SK-N-SH (cell line): ENCODE measurements around the gene LIG1. TPM values are rescaled to one million over a fixed set of nuclear protein-coding genes. Genes with fewer than 3 reads are reported as not detected.

Experiments
- CTCF ChIA-PET: fragments of 300-600, 350-600 bp; formaldehyde crosslinking; extraction: SDS; loops from one replicate; lab custom pipeline; 2021; lab: Yijun Ruan, JAX
- POLR2A ChIA-PET: fragments of 350-600 bp; sonication (Branson Sonifier 250); formaldehyde crosslinking; extraction: SDS; loops from one replicate; lab custom pipeline; 2020; ENCODE audit warnings: antibody characterized with exemption, inconsistent platforms; lab: Yijun Ruan, JAX
- DNase-seq: peaks from one replicate; pipeline ENCODE4 v3.0.0; 2012
- H2AFZ ChIP-seq: fragments of 200-600 bp; sonication (generic); 2 replicates; pipeline ENCODE4 v1.8.1; 2016; ENCODE audit warnings: antibody characterized with exemption, mild to moderate bottlenecking, low read depth
- H3F3A ChIP-seq: fragments of 200-600 bp; sonication (generic); replicated peaks from 2 replicates; pipeline ENCODE3; 2016; ENCODE audit warnings: antibody characterized with exemption, mild to moderate bottlenecking; ENCODE audit not compliant: insufficient read depth
- H3K27ac ChIP-seq, 2 experiments: fragments of 200-500 bp in 1 of 2; fragments of 200-600 bp in 1 of 2; sonication (Bioruptor generic) in 1 of 2; sonication (generic), shearing (Covaris generic) in 1 of 2; 2 replicates each; pipeline versions ENCODE4 v1.5.1 to v1.6.1; 2014 to 2016; ENCODE audit warnings: low read depth in 2 of 2, inconsistent platforms in 1 of 2, low read length in 1 of 2, mild to moderate bottlenecking in 1 of 2, mixed read lengths in 1 of 2
- H3K27me3 ChIP-seq: fragments of 200-600 bp; sonication (generic), shearing (Covaris generic); 2 replicates; pipeline ENCODE4 v1.6.1; 2016; ENCODE audit warnings: mixed run types; ENCODE audit not compliant: insufficient read depth
- H3K36me3 ChIP-seq, 2 experiments: fragments of 200-500 bp in 1 of 2; fragments of 200-600 bp in 1 of 2; sonication (Bioruptor generic) in 1 of 2; sonication (generic) in 1 of 2; replicated peaks in 1 of 2; 2 replicates each; pipeline versions ENCODE3 to v1.5.1; 2014 to 2016; ENCODE audit warnings: low read length in 1 of 2, mild to moderate bottlenecking in 1 of 2; ENCODE audit not compliant: insufficient read depth in 2 of 2, control insufficient read depth in 1 of 2
- H3K4me1 ChIP-seq, 2 experiments: fragments of 200-500 bp in 1 of 2; fragments of 200-600 bp in 1 of 2; sonication (Bioruptor generic) in 1 of 2; sonication (generic), shearing (Covaris generic) in 1 of 2; 2 replicates each; pipeline versions ENCODE4 v1.5.1 to v1.6.1; 2014 to 2016; ENCODE audit warnings: low read depth in 1 of 2, low read length in 1 of 2, mixed run types in 1 of 2; ENCODE audit not compliant: insufficient read depth in 2 of 2, control insufficient read depth in 1 of 2
- H3K4me2 ChIP-seq: fragments of 200-600 bp; sonication (generic), shearing (Covaris generic); 2 replicates; pipeline ENCODE4 v1.6.1; 2017; ENCODE audit warnings: mixed run types
- H3K4me3 ChIP-seq, 2 experiments: fragments of 200-500 bp in 1 of 2; fragments of 200-600 bp in 1 of 2; sonication (Bioruptor generic) in 1 of 2; sonication (generic), shearing (Covaris generic) in 1 of 2; 2 replicates each; pipeline versions ENCODE4 v1.5.1 to v1.8.1; 2014 to 2016; ENCODE audit warnings: low read depth in 2 of 2, inconsistent platforms in 1 of 2, low read length in 1 of 2, mild to moderate bottlenecking in 1 of 2, mixed read lengths in 1 of 2, moderate library complexity in 1 of 2
- H3K79me2 ChIP-seq: fragments of 200-600 bp; sonication (generic); 2 replicates; pipeline ENCODE4 v1.8.1; 2017; ENCODE audit warnings: mild to moderate bottlenecking; ENCODE audit not compliant: insufficient read depth
- H3K9ac ChIP-seq: fragments of 200-600 bp; sonication (generic); 2 replicates; pipeline ENCODE4 v1.6.1; 2017; ENCODE audit warnings: mixed run types
- H3K9me2 ChIP-seq: fragments of 200-600 bp; sonication (generic); 2 replicates; pipeline ENCODE4 v1.6.1; 2017; ENCODE audit warnings: mixed run types
- H3K9me3 ChIP-seq: fragments of 200-600 bp; sonication (generic); 2 replicates; pipeline ENCODE4 v1.6.1; 2017; ENCODE audit warnings: mixed run types, mild to moderate bottlenecking, moderate library complexity
- H4K20me1 ChIP-seq: fragments of 200-600 bp; sonication (generic); 2 replicates; pipeline ENCODE4 v1.6.1; 2017; ENCODE audit warnings: mild to moderate bottlenecking, mixed run types; ENCODE audit not compliant: insufficient read depth
- ELF1 ChIP-seq: IDR thresholded peaks from 2 replicates; pipeline ENCODE4 v1.4.0; 2012
- EP300 ChIP-seq, 2 experiments: IDR thresholded peaks; 2 replicates each; pipeline versions ENCODE4 v1.4.0 to v1.6.1; 2012; ENCODE audit warnings: borderline replicate concordance in 1 of 2, low read depth in 1 of 2, low read length in 1 of 2
- FOXM1 ChIP-seq: IDR thresholded peaks from 2 replicates; pipeline ENCODE4 v1.4.0; 2012; ENCODE audit warnings: low read depth, mild to moderate bottlenecking
- GABPA ChIP-seq: IDR thresholded peaks from 2 replicates; pipeline ENCODE4 v1.4.0; 2012; ENCODE audit warnings: low read depth, mild to moderate bottlenecking
- GATA2 ChIP-seq: sonication (generic); formaldehyde crosslinking; IDR thresholded peaks from 2 replicates; pipeline ENCODE4 v1.5.0; 2020; ENCODE audit warnings: mild to moderate bottlenecking, missing genetic modification reagents
- MAX ChIP-seq: IDR thresholded peaks from 2 replicates; pipeline ENCODE4 v1.4.0; 2012; ENCODE audit warnings: low read depth
- MXI1 ChIP-seq: IDR thresholded peaks from 2 replicates; pipeline ENCODE4 v1.6.1; 2012; ENCODE audit warnings: mild to moderate bottlenecking, low read depth, low read length, improper control_type of control experiment
- SIN3A ChIP-seq: IDR thresholded peaks from 2 replicates; pipeline ENCODE4 v1.6.1; 2012; ENCODE audit warnings: low read depth, mild to moderate bottlenecking, low read length, moderate library complexity, borderline replicate concordance
- TAF1 ChIP-seq: IDR thresholded peaks from 2 replicates; pipeline ENCODE4 v1.6.1; 2012; ENCODE audit warnings: low read depth, mild to moderate bottlenecking, low read length, moderate library complexity, borderline replicate concordance
- USF2 ChIP-seq: fragments of 150-350 bp; IDR thresholded peaks from 2 replicates; pipeline ENCODE4 v1.6.1; 2017; ENCODE audit warnings: antibody characterized with exemption, low read length, low read depth, borderline replicate concordance
- YY1 ChIP-seq: IDR thresholded peaks from 2 replicates; pipeline ENCODE4 v1.4.0; 2012; ENCODE audit warnings: low read depth, mild to moderate bottlenecking
- WGBS: methylation state at CpG from one replicate; pipeline ENCODE4 v1.1.6; 2017; ENCODE audit warnings: low lambda C conversion rate; 5-methylcytosine and 5-hydroxymethylcytosine counted together
- polyA plus RNA-seq, 3 experiments: library from polyadenylated mRNA; depleted of rRNA; stranded (reverse); fragments of >200 nt; gene quantifications; 2 replicates each; pipeline ENCODE4 v1.2.3, GENCODE V29; 2012

The LIG1 gene
- polyA plus RNA-seq, 1 of the 3 experiments (the other 2 are of a cell fraction): 53.0 TPM

- Histone ChIP-seq H3F3A (peaks cover 8% of the 10 kb centered on the region), H3K27me3 (no peaks in the 10 kb centered on the region), H3K9me2 (no peaks in the 10 kb centered on the region), H3K36me3 (peaks cover 12 to 25% of the 10 kb centered on the region in 2 experiments), H4K20me1 (no peaks in the 10 kb centered on the region), H3K4me3 (peak overlapping the region in 1 of 2 experiments; percentile 73; a peak in 1 of 4 replicates), H3K4me2 (no peak overlapping the region), H3K27ac (no peak overlapping the region), H2AFZ (no peak overlapping the region), H3K9ac (no peak overlapping the region), H3K4me1 (peaks cover 10 to 12% of the 10 kb centered on the region in 2 experiments; a peak in 1 of 4 replicates), H3K9me3 (no peaks in the 10 kb centered on the region), H3K79me2 (peaks cover 42% of the 10 kb centered on the region)
- TF ChIP-seq GABPA (no peak), SIN3A (no peak), YY1 (no peak), ELF1 (no peak), USF2 (no peak), FOXM1 (no peak), MXI1 (no peak)
- DNase-seq: no peak
- ChIA-PET POLR2A (interaction anchor here (0.6 to 1.8 kb wide), 2 partner anchors 24 to 32 kb away, joined by 3 to 11 read pairs; no protein-coding TSS in a partner anchor), CTCF (interaction anchor here (1.7 kb wide), 1 partner anchor 19 kb away, joined by 5 read pairs; no protein-coding TSS in a partner anchor)
- 92% methylated on average over 25 of the region's 37 CpGs for WGBS
Measured at GRCh38 chr19:48171710-48172109, 1.6 kb upstream of the LIG1 start.

GRCh38 chr19:48170817-48171347, 738 bp upstream of the LIG1 start:
- DNase-seq: peak; percentile 64
- under 1% methylated on average over 16 of the region's 21 CpGs for WGBS
- H3K36me3 ChIP-seq: peaks cover 12 to 25% of the 10 kb centered on the region in 2 experiments
- H3K4me3 ChIP-seq: peak overlapping the region; percentile 73 to 100
- POLR2A ChIA-PET: interaction anchor here (1.8 kb wide), 1 partner anchor 33 kb away, joined by 11 read pairs; no protein-coding TSS in a partner anchor
- H3F3A ChIP-seq: peaks cover 8% of the 10 kb centered on the region
- no peaks in the 10 kb centered on the region for H3K27me3 ChIP-seq
- H2AFZ ChIP-seq: 0 out of 2 replicates have a peak overlapping the region, but pooled peaks have one; percentile 26
- H3K9ac ChIP-seq: peak overlapping the region; percentile 88
- peak overlapping the region in 1 of 2 experiments; percentile 97; a peak in 2 of 4 replicates for H3K27ac ChIP-seq
- H3K79me2 ChIP-seq: peaks cover 44% of the 10 kb centered on the region
- H3K4me2 ChIP-seq: peak overlapping the region; percentile 99
- H4K20me1 ChIP-seq: no peaks in the 10 kb centered on the region
- peaks cover 10 to 12% of the 10 kb centered on the region in 2 experiments; a peak in 1 of 4 replicates for H3K4me1 ChIP-seq
- TF ChIP-seq TAF1 (no peak), MXI1 (peak; percentile 25; the same call in 1 of the 2 replicates), YY1 (no peak), GATA2 (no peak), MAX (no peak), EP300 (IDR thresholded peaks at IDR 0.05; ENCODE audit: borderline replicate concordance in 1 of 2, low read depth in 1 of 2, low read length in 1 of 2) (no peak)
- no peaks in the 10 kb centered on the region for H3K9me2 ChIP-seq
- no peaks in the 10 kb centered on the region for H3K9me3 ChIP-seq
- CTCF ChIA-PET: interaction anchor here (0.5 to 1.7 kb wide), 4 partner anchors 18 to 1273 kb away, joined by 3 to 5 read pairs (median 4); no protein-coding TSS in a partner anchor
